Suppressor macrophage treated with lipopolysaccharide for 4 hours (primary cell): ENCODE measurements around the gene HMX1.

ENCODE experiments used
- DNase-seq: peaks from one replicate; pipeline ENCODE4 v3.0.0-alpha.2; 2020

HMX1 gene

GRCh38 chr4:8909548-8909947, 37.9 kb upstream of the HMX1 start:
- DNase-seq = no peak

GRCh38 chr4:8908206-8908893, 36.7 kb upstream of the HMX1 start:
- DNase-seq = no peak

GRCh38 chr4:8907596-8908205, 36.1 kb upstream of the HMX1 start:
- DNase-seq = no peak

GRCh38 chr4:8906991-8907595, 35.5 kb upstream of the HMX1 start:
- DNase-seq = no peak

GRCh38 chr4:8906668-8906970, 35.0 kb upstream of the HMX1 start:
- no peak for DNase-seq

- DNase-seq = no peak
These were observed 34.4 kb upstream of the HMX1 start for GRCh38 chr4:8905773-8906667.

- DNase-seq = no peak
These were observed 33.7 kb upstream of the HMX1 start for GRCh38 chr4:8905226-8905772.

GRCh38 chr4:8904666-8905065, 33.0 kb upstream of the HMX1 start:
- DNase-seq = no peak

- DNase-seq = no peak
These were observed 32.4 kb upstream of the HMX1 start for GRCh38 chr4:8904041-8904501.

GRCh38 chr4:8901335-8901734, 29.7 kb upstream of the HMX1 start:
- no peak for DNase-seq

- no peak for DNase-seq
These were observed 28.9 kb upstream of the HMX1 start for GRCh38 chr4:8900588-8900987.

- DNase-seq = no peak
These were observed 26.8 kb upstream of the HMX1 start for GRCh38 chr4:8898419-8898818.

GRCh38 chr4:8897251-8898167, 25.9 kb upstream of the HMX1 start:
- no peak for DNase-seq

- DNase-seq = no peak
These were observed 24.9 kb upstream of the HMX1 start for GRCh38 chr4:8896506-8896905.

- no peak for DNase-seq
These were observed 24.4 kb upstream of the HMX1 start for GRCh38 chr4:8896071-8896470.

GRCh38 chr4:8895295-8895694, 23.7 kb upstream of the HMX1 start:
- DNase-seq = no peak

GRCh38 chr4:8894424-8894816, 22.8 kb upstream of the HMX1 start:
- no peak for DNase-seq

- DNase-seq = no peak
These were observed 22.2 kb upstream of the HMX1 start for GRCh38 chr4:8893624-8894423.

- DNase-seq = no peak
These were observed 21.6 kb upstream of the HMX1 start for GRCh38 chr4:8893227-8893623.

GRCh38 chr4:8892556-8893226, 21.1 kb upstream of the HMX1 start:
- no peak for DNase-seq
